ENCODE results near the gene TANGO6. TPM values are rescaled to one million over a fixed set of nuclear protein-coding genes. Genes with fewer than 3 reads are reported as not detected.

The TANGO6 gene
- total RNA-seq, 1 donor = 38.0 TPM

- Histone ChIP-seq H3K27me3 (ENCODE audit: insufficient read depth, low read length) (no peaks in the 10 kb centered on the region), H3K4me1 (ENCODE audit: insufficient read depth, low read length) (peaks cover 30% of the 10 kb centered on the region)
Observed at GRCh38 chr16:68997564-68997963, 154.2 kb downstream of the TANGO6 start.

GRCh38 chr16:68999114-68999513 is 155.8 kb downstream of the TANGO6 start:
- no peak for DNase-seq (ENCODE audit: insufficient read length, low spot score, missing footprints)
- H3K27ac ChIP-seq (ENCODE audit: low read depth, low read length) = no peak overlapping the region
- no peak overlapping the region for H3K4me2 ChIP-seq (ENCODE audit: insufficient read depth, low read length)
- TF ChIP-seq CTCF (IDR thresholded peaks at IDR 0.05; ENCODE audit: extremely low read depth, low read depth, low read length) = no peak
- H4K20me1 ChIP-seq (ENCODE audit: insufficient read depth, low read length) = no peaks in the 10 kb centered on the region
- no peaks in the 10 kb centered on the region for H3K27me3 ChIP-seq (ENCODE audit: insufficient read depth, low read length)
- H3K4me3 ChIP-seq (ENCODE audit: insufficient read depth, low read length) = no peak overlapping the region
- H3K79me2 ChIP-seq (ENCODE audit: insufficient read depth, low read length) = no peaks in the 10 kb centered on the region
- H3K9me3 ChIP-seq (ENCODE audit: low read depth, low read length) = peaks cover 4% of the 10 kb centered on the region
- no peak overlapping the region for H2AFZ ChIP-seq (ENCODE audit: low read length)
- H3K36me3 ChIP-seq (ENCODE audit: insufficient read depth, low read length) = peaks cover 5% of the 10 kb centered on the region
- H3K4me1 ChIP-seq (ENCODE audit: insufficient read depth, low read length) = peaks cover 19% of the 10 kb centered on the region

More at GRCh38 chr16:68997564-68997963, 154.2 kb downstream of the TANGO6 start:
- H3K4me2 ChIP-seq (ENCODE audit: insufficient read depth, low read length) = no peak overlapping the region
- no peak overlapping the region for H3K4me3 ChIP-seq (ENCODE audit: insufficient read depth, low read length)
- H4K20me1 ChIP-seq (ENCODE audit: insufficient read depth, low read length) = no peaks in the 10 kb centered on the region
- no peaks in the 10 kb centered on the region for H3K36me3 ChIP-seq (ENCODE audit: insufficient read depth, low read length)
- DNase-seq (ENCODE audit: insufficient read length, low spot score, missing footprints) = no peak
- no peaks in the 10 kb centered on the region for H3K79me2 ChIP-seq (ENCODE audit: insufficient read depth, low read length)
- no peak overlapping the region for H3K27ac ChIP-seq (ENCODE audit: low read depth, low read length)
- no peak overlapping the region for H2AFZ ChIP-seq (ENCODE audit: low read length)
- H3K9me3 ChIP-seq (ENCODE audit: low read depth, low read length) = no peaks in the 10 kb centered on the region
- no peak for TF ChIP-seq CTCF (IDR thresholded peaks at IDR 0.05; ENCODE audit: extremely low read depth, low read depth, low read length)

- no peak overlapping the region for H3K4me2 ChIP-seq (ENCODE audit: insufficient read depth, low read length)
- no peak for DNase-seq (ENCODE audit: insufficient read length, low spot score, missing footprints)
Observed at GRCh38 chr16:69003500-69003899, 160.2 kb downstream of the TANGO6 start.

More at GRCh38 chr16:69003500-69003899, 160.2 kb downstream of the TANGO6 start:
- no peak overlapping the region for H3K27ac ChIP-seq (ENCODE audit: low read depth, low read length)
- H3K36me3 ChIP-seq (ENCODE audit: insufficient read depth, low read length) = peaks cover 5% of the 10 kb centered on the region
- H3K79me2 ChIP-seq (ENCODE audit: insufficient read depth, low read length) = no peaks in the 10 kb centered on the region
- H3K4me1 ChIP-seq (ENCODE audit: insufficient read depth, low read length) = no peaks in the 10 kb centered on the region
- no peak overlapping the region for H3K4me3 ChIP-seq (ENCODE audit: insufficient read depth, low read length)
- no peak for TF ChIP-seq CTCF (IDR thresholded peaks at IDR 0.05; ENCODE audit: extremely low read depth, low read depth, low read length)
- H2AFZ ChIP-seq (ENCODE audit: low read length) = no peak overlapping the region
- H4K20me1 ChIP-seq (ENCODE audit: insufficient read depth, low read length) = no peaks in the 10 kb centered on the region
- peaks cover 4% of the 10 kb centered on the region for H3K9me3 ChIP-seq (ENCODE audit: low read depth, low read length)
- H3K27me3 ChIP-seq (ENCODE audit: insufficient read depth, low read length) = no peaks in the 10 kb centered on the region

Measured in osteoblast (primary cell).